Colonic mucosa (tissue), 4 donors: ENCODE measurements around the gene ALPK3. TPM values are rescaled to one million over a fixed set of nuclear protein-coding genes. Genes with fewer than 3 reads are reported as not detected.

Source experiments
- DNase-seq: peaks from one replicate; pipeline ENCODE4 v3.0.0-alpha.2; 2020
- H3K27ac ChIP-seq: fragments of 200-600 bp; one replicate; pipeline ENCODE4 v1.8.0; 2021
- H3K27me3 ChIP-seq: fragments of 200-600 bp; one replicate; pipeline ENCODE4 v1.8.0; 2021
- H3K36me3 ChIP-seq: fragments of 200-600 bp; one replicate; pipeline ENCODE4 v1.8.0; 2021
- H3K4me1 ChIP-seq: fragments of 200-600 bp; one replicate; pipeline ENCODE4 v1.8.0; 2021; ENCODE audit warnings: mild to moderate bottlenecking
- H3K4me3 ChIP-seq: fragments of 200-600 bp; one replicate; pipeline ENCODE4 v1.8.0; 2021
- H3K9ac ChIP-seq, 2 donors: one replicate each; pipeline ENCODE4 v1.7.0; 2013; ENCODE audit warnings: control low read depth in 2 of 2, low read depth in 2 of 2, low read length in 2 of 2
- H3K9me3 ChIP-seq: fragments of 200-600 bp; one replicate; pipeline ENCODE4 v1.8.0; 2021
- intact Hi-C: fragments of 100-400 bp; cut with DNase I; formaldehyde crosslinking; loops from one replicate; pipeline ENCODE4 v1.14.1; 2022
- total RNA-seq, 2 donors: library from RNA; stranded (reverse); fragmentation: NEBNext Ultra II Directional in 1 of 2; extraction: Animal tissue kit (Norgen Biotek cat#: 25700) in 1 of 2; gene quantifications; one replicate each; pipeline ENCODE4 v1.2.1, GENCODE V29; 2021
- TF ChIP-seq, protein P1 (sequence below): fragments of 200-600 bp; IDR thresholded peaks from one replicate; pipeline ENCODE4 v1.8.0; 2022; ENCODE audit warnings: antibody characterized with exemption, mild to moderate bottlenecking
- donor health status: healthy.
- donor health status: DM: no; HTN: no; CAD: no.
- donor health status: DM: no; HTN: no; CAD: no.

Gene ALPK3
- total RNA-seq, 2 donors from 2014 or later: 0.74 to 2.4 TPM

- Histone ChIP-seq H3K27ac (no peak overlapping the region), H3K9ac (no peak overlapping the region), H3K36me3 (no peaks in the 10 kb centered on the region), H3K4me1 (no peaks in the 10 kb centered on the region), H3K27me3 (no peaks in the 10 kb centered on the region), H3K4me3 (no peak overlapping the region), H3K9me3 (no peaks in the 10 kb centered on the region)
- DNase-seq: no peak
- TF ChIP-seq, protein P1, sequence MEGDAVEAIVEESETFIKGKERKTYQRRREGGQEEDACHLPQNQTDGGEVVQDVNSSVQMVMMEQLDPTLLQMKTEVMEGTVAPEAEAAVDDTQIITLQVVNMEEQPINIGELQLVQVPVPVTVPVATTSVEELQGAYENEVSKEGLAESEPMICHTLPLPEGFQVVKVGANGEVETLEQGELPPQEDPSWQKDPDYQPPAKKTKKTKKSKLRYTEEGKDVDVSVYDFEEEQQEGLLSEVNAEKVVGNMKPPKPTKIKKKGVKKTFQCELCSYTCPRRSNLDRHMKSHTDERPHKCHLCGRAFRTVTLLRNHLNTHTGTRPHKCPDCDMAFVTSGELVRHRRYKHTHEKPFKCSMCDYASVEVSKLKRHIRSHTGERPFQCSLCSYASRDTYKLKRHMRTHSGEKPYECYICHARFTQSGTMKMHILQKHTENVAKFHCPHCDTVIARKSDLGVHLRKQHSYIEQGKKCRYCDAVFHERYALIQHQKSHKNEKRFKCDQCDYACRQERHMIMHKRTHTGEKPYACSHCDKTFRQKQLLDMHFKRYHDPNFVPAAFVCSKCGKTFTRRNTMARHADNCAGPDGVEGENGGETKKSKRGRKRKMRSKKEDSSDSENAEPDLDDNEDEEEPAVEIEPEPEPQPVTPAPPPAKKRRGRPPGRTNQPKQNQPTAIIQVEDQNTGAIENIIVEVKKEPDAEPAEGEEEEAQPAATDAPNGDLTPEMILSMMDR: no peak
- intact Hi-C loops: no loop called here
These were observed 39.7 kb downstream of the ALPK3 start for GRCh38 chr15:84856731-84857417.

DNA sequence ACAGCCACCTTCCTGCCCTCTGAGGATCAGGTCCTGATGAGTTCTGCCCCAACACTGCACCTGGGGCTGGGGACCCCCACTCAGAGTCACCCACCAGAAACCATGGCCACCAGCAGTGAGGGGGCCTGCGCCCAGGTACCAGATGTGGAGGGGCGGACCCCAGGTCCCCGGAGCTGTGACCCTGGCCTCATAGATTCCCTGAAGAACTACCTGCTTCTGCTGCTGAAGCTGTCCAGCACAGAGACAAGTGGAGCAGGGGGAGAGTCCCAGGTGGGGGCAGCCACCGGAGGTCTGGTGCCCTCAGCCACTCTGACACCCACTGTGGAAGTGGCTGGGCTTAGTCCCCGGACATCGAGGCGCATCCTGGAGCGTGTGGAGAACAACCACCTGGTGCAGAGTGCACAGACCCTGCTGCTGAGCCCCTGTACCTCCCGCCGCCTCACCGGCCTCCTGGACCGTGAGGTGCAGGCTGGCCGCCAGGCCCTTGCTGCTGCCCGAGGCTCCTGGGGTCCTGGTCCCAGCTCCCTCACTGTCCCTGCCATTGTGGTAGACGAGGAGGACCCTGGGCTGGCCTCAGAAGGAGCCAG lies 40.4 kb downstream of the ALPK3 start:
- Histone ChIP-seq H3K27me3 (no peaks in the 10 kb centered on the region), H3K9me3 (no peaks in the 10 kb centered on the region), H3K27ac (no peak overlapping the region), H3K9ac (no peak overlapping the region), H3K4me3 (no peak overlapping the region), H3K4me1 (no peaks in the 10 kb centered on the region), H3K36me3 (no peaks in the 10 kb centered on the region)
- TF ChIP-seq, protein P1: no peak
- no peak for DNase-seq
- intact Hi-C loops: no loop called here

DNA sequence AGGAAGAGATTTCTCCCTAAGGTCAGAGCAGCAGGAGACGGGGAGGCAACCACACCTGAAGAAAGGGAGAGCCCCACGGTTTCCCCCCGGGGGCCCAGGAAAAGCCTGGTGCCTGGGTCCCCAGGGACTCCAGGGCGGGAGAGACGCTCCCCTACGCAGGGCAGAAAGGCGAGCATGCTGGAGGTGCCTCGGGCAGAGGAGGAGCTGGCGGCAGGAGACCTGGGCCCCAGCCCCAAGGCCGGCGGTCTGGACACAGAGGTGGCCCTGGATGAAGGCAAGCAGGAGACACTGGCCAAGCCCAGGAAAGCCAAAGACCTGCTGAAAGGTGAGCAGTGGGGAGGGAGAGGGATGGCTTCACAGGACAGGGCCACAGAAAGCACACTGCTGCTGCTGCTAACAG lies 41.1 kb downstream of the ALPK3 start:
- intact Hi-C loops: no loop called here
- Histone ChIP-seq H3K27ac (no peak overlapping the region), H3K4me1 (no peaks in the 10 kb centered on the region)

DNA sequence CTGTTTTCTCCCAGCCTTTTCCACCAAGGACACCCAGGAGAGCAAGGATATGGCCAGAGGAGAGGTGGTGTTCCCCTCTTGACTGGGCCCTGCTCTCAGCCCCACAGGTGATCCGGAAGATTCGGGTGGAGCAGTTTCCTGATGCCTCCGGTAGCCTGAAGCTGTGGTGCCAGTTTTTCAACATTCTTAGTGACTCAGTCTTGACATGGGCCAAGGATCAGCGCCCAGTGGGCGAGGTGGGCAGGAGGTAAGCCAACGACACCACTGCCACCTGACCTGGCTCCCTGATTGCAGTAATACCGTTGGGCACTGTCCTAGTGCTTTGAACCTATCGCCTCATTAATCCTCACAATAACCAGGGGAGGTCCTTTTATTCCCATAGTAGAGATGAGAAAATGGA lies 42.0 kb downstream of the ALPK3 start:
- Histone ChIP-seq H3K4me3 (no peak overlapping the region), H3K4me1 (no peaks in the 10 kb centered on the region), H3K36me3 (no peaks in the 10 kb centered on the region), H3K27ac (no peak overlapping the region), H3K9ac (no peak overlapping the region), H3K9me3 (no peaks in the 10 kb centered on the region), H3K27me3 (no peaks in the 10 kb centered on the region)
- TF ChIP-seq, protein P1: no peak
- intact Hi-C loops: no loop called here
- peak; percentile 48 for DNase-seq

More for the DNA sequence above, 41.1 kb downstream of the ALPK3 start:
- TF ChIP-seq, protein P1: no peak
- Histone ChIP-seq H3K4me3 (no peak overlapping the region), H3K36me3 (no peaks in the 10 kb centered on the region), H3K9me3 (no peaks in the 10 kb centered on the region), H3K27me3 (no peaks in the 10 kb centered on the region), H3K9ac (no peak overlapping the region)
- DNase-seq: no peak

- no peaks in the 10 kb centered on the region for H3K4me1 ChIP-seq
- no peaks in the 10 kb centered on the region for H3K36me3 ChIP-seq
- intact Hi-C loops: no loop called here
- TF ChIP-seq, protein P1: no peak
- H3K9ac ChIP-seq: no peak overlapping the region
- no peak for DNase-seq
- no peaks in the 10 kb centered on the region for H3K27me3 ChIP-seq
- no peaks in the 10 kb centered on the region for H3K9me3 ChIP-seq
- no peak overlapping the region for H3K27ac ChIP-seq
- H3K4me3 ChIP-seq: no peak overlapping the region
These were observed 42.5 kb downstream of the ALPK3 start for GRCh38 chr15:84859651-84860050.
